Panc1 (cell line): Measurements from ENCODE around the gene PRKAG2.

Experiments used
- CTCF ChIP-seq: fragments of 450-650 bp; IDR thresholded peaks from 2 replicates; pipeline ENCODE4 v1.5.1; 2017; ENCODE audit warnings: mild to moderate bottlenecking
- POLR2AphosphoS5 ChIP-seq: IDR thresholded peaks from 2 replicates; pipeline ENCODE4 v1.6.1; 2012; ENCODE audit warnings: mild to moderate bottlenecking, low read depth, low read length, moderate library complexity
- SIN3A ChIP-seq: IDR thresholded peaks from 2 replicates; pipeline ENCODE4 v1.6.1; 2012; ENCODE audit warnings: low read depth, mild to moderate bottlenecking, low read length, moderate library complexity, borderline replicate concordance; ENCODE audit not compliant: insufficient read depth
- TF ChIP-seq, protein P1 (sequence below), 2 experiments: IDR thresholded peaks; 2 replicates each; pipeline ENCODE4 v1.6.1; 2011 to 2012; ENCODE audit warnings: low read depth in 2 of 2, control low read depth in 1 of 2, low read length in 1 of 2, mild to moderate bottlenecking in 1 of 2, moderate library complexity in 1 of 2; ENCODE audit not compliant: insufficient read depth in 1 of 2

DNA sequence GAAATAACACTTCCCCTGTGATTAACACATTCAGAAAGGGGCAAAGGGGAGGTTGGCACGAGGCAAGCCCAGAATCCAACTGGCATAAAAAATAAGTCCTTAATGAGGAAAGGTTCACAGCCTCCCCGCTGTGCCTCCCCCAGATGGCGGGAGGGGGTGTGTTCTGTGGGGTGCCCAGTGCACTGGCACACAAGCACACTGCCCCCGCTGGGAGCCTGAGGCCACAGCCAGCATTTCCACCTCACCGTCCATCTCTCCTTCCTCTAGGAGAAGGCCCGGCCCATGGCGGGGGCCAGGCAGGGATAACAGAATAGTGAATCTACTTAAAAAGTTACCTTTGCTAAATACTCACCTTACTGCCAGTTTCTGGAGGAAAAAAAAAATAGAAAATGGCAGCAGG, 43.2 kb downstream of the PRKAG2 start:
- TF ChIP-seq CTCF (no peak), SIN3A (no peak), POLR2AphosphoS5 (no peak)
- TF ChIP-seq, protein P1, sequence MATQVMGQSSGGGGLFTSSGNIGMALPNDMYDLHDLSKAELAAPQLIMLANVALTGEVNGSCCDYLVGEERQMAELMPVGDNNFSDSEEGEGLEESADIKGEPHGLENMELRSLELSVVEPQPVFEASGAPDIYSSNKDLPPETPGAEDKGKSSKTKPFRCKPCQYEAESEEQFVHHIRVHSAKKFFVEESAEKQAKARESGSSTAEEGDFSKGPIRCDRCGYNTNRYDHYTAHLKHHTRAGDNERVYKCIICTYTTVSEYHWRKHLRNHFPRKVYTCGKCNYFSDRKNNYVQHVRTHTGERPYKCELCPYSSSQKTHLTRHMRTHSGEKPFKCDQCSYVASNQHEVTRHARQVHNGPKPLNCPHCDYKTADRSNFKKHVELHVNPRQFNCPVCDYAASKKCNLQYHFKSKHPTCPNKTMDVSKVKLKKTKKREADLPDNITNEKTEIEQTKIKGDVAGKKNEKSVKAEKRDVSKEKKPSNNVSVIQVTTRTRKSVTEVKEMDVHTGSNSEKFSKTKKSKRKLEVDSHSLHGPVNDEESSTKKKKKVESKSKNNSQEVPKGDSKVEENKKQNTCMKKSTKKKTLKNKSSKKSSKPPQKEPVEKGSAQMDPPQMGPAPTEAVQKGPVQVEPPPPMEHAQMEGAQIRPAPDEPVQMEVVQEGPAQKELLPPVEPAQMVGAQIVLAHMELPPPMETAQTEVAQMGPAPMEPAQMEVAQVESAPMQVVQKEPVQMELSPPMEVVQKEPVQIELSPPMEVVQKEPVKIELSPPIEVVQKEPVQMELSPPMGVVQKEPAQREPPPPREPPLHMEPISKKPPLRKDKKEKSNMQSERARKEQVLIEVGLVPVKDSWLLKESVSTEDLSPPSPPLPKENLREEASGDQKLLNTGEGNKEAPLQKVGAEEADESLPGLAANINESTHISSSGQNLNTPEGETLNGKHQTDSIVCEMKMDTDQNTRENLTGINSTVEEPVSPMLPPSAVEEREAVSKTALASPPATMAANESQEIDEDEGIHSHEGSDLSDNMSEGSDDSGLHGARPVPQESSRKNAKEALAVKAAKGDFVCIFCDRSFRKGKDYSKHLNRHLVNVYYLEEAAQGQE (IDR thresholded peaks at IDR 0.05; ENCODE audit: insufficient read depth in 1 of 2, low read depth in 2 of 2, low read length in 1 of 2): no peak
